HepG2 (cell line): ENCODE measurements around the gene TXN2. TPM values are rescaled to one million over a fixed set of nuclear protein-coding genes. Genes with fewer than 3 reads are reported as not detected.
A peak's percentile ranks its signal among the peaks of the same experiment; 100 is the strongest.

Source experiments
- EHMT2 ChIP-seq: fragments of 200-600 bp; sonication (generic); IDR thresholded peaks from 2 replicates; pipeline ENCODE4 v1.7.0; 2017; ENCODE audit warnings: antibody characterized with exemption, low read depth, low read length, borderline replicate concordance
- ELF1 ChIP-seq: sonication (generic); formaldehyde crosslinking; IDR thresholded peaks from 2 replicates; pipeline ENCODE4 v1.4.0; 2020; ENCODE audit warnings: missing genetic modification reagents
- ELF3 ChIP-seq: IDR thresholded peaks from 2 replicates; pipeline ENCODE4 v1.6.1; 2016; ENCODE audit warnings: missing genetic modification reagents, missing compliant biosample characterization
- HNF4A ChIP-seq: sonication (generic); formaldehyde crosslinking; IDR thresholded peaks from 2 replicates; pipeline ENCODE4 v1.4.0; 2020; ENCODE audit warnings: missing genetic modification reagents
- MBNL3 ChIP-seq: fragments of 250-450 bp; sonication (Bioruptor Pico); conservative IDR thresholded peaks from 2 replicates; pipeline ENCODE4 v1.8.0; 2022; ENCODE audit warnings: mild to moderate bottlenecking, inconsistent platforms
- MED1 ChIP-seq: sonication (generic); formaldehyde crosslinking; IDR thresholded peaks from 2 replicates; pipeline ENCODE4 v1.4.0; 2020; ENCODE audit warnings: missing genetic modification reagents
- NKX3-1 ChIP-seq: sonication (generic); formaldehyde crosslinking; IDR thresholded peaks from 2 replicates; pipeline ENCODE4 v1.5.0; 2020; ENCODE audit warnings: missing genetic modification reagents
- TBL1XR1 ChIP-seq: fragments of 150-350 bp; IDR thresholded peaks from 2 replicates; pipeline ENCODE4 v1.6.1; 2014; ENCODE audit warnings: borderline replicate concordance, low read length; ENCODE audit not compliant: partially characterized antibody
- THAP8 ChIP-seq: sonication (generic); formaldehyde crosslinking; IDR thresholded peaks from 2 replicates; pipeline ENCODE4 v1.5.1; 2020; ENCODE audit warnings: missing genetic modification reagents, mild to moderate bottlenecking, borderline replicate concordance
- USF2 ChIP-seq, 2 experiments: sonication (generic) in 1 of 2; formaldehyde crosslinking in 1 of 2; IDR thresholded peaks; 2 replicates each; pipeline versions ENCODE4 v1.5.1 to v1.6.1; 2011 to 2020; ENCODE audit warnings: borderline replicate concordance in 1 of 2, low read depth in 1 of 2, low read length in 1 of 2, mild to moderate bottlenecking in 1 of 2, missing genetic modification reagents in 1 of 2, moderate library complexity in 1 of 2
- ZFX ChIP-seq: sonication (generic); formaldehyde crosslinking; IDR thresholded peaks from 2 replicates; pipeline ENCODE4 v1.4.0; 2020; ENCODE audit warnings: mild to moderate bottlenecking, low read depth, missing genetic modification reagents, moderate library complexity
- ZFYVE20 ChIP-seq: sonication (generic); formaldehyde crosslinking; IDR thresholded peaks from 2 replicates; pipeline ENCODE4 v1.8.0; 2023; ENCODE audit warnings: low read depth, mild to moderate bottlenecking, moderate library complexity, missing genetic modification reagents, borderline replicate concordance
- ZNF180 ChIP-seq: sonication (generic); formaldehyde crosslinking; IDR thresholded peaks from 2 replicates; pipeline ENCODE4 v1.4.0; 2020; ENCODE audit warnings: low read depth, missing genetic modification reagents, borderline replicate concordance
- ZNF20 ChIP-seq: sonication (generic); formaldehyde crosslinking; IDR thresholded peaks from 2 replicates; pipeline ENCODE4 v1.4.0; 2020; ENCODE audit warnings: mild to moderate bottlenecking, moderate library complexity, missing genetic modification reagents
- ZNF264 ChIP-seq: sonication (generic); formaldehyde crosslinking; IDR thresholded peaks from 2 replicates; pipeline ENCODE4 v1.4.0; 2020; ENCODE audit warnings: missing genetic modification reagents
- ZNF318 ChIP-seq: sonication (generic); formaldehyde crosslinking; IDR thresholded peaks from 2 replicates; pipeline ENCODE4 v1.4.0; 2020; ENCODE audit warnings: mild to moderate bottlenecking, missing genetic modification reagents
- ZNF496 ChIP-seq: sonication (generic); formaldehyde crosslinking; IDR thresholded peaks from 2 replicates; pipeline ENCODE4 v1.8.1; 2023; ENCODE audit warnings: mild to moderate bottlenecking, moderate library complexity, missing genetic modification reagents; ENCODE audit not compliant: insufficient replicate concordance
- polyA plus RNA-seq, 8 experiments: library from polyadenylated mRNA; depleted of rRNA in 3 of 8; stranded (reverse) in 7 of 8; unstranded in 1 of 8; fragments of >200 nt; fragmentation: Illumina TruSeq in 4 of 8; extraction: Trizol in 4 of 8; gene quantifications; 2 replicates each; pipeline versions ENCODE4 v1.2.1 to v1.2.3, GENCODE V29; 2011 to 2016; ENCODE audit warnings: low read depth in 4 of 8, missing spikeins in 1 of 8, mixed read lengths in 1 of 8; ENCODE audit not compliant: insufficient read depth in 1 of 8
- total RNA-seq, 5 experiments: library from RNA; depleted of rRNA; stranded (reverse); fragments of >200 nt; fragmentation: Illumina TruSeq; extraction: Trizol; gene quantifications; 2 replicates each; pipeline ENCODE4 v1.2.3, GENCODE V29; 2016; ENCODE audit warnings: low read depth in 1 of 5

TXN2 gene
- total and polyA plus RNA-seq, 2 of the 13 experiments (the other 11 are each of a cell fraction or from before 2014, with no cell fraction given) = 41.4 to 109 TPM

GRCh38 chr22:36433318-36434231 is 47.9 kb downstream of the TXN2 start (continued):
- TF ChIP-seq MED1 (CRISPR knock-in tag) = peak; percentile 83
- TF ChIP-seq TBL1XR1 = no peak
- TF ChIP-seq ZFX = peak; percentile 80
- TF ChIP-seq ELF3 (CRISPR knock-in tag) = peak; percentile 70
- no peak for TF ChIP-seq ZNF264 (CRISPR knock-in tag)
- no peak for TF ChIP-seq ZNF180
- TF ChIP-seq ZNF318 (CRISPR knock-in tag) = peak; percentile 19; the same call in 1 of the 2 replicates
- no peak for TF ChIP-seq NKX3-1 (CRISPR knock-in tag)
- no peak for TF ChIP-seq ZNF496 (CRISPR knock-in tag)
- TF ChIP-seq USF2 (IDR thresholded peaks at IDR 0.05; ENCODE audit: low read depth, low read length) = no peak
- no peak for TF ChIP-seq USF2 (CRISPR knock-in tag; IDR thresholded peaks at IDR 0.05; ENCODE audit: borderline replicate concordance)
- no peak for TF ChIP-seq EHMT2
- peak; percentile 39; the same call in 1 of the 2 replicates for TF ChIP-seq ELF1 (CRISPR knock-in tag)
- TF ChIP-seq HNF4A (CRISPR knock-in tag) = peak; percentile 82
- no peak for TF ChIP-seq ZNF20 (CRISPR knock-in tag)
- no peak for TF ChIP-seq THAP8 (CRISPR knock-in tag)
- no peak for TF ChIP-seq ZFYVE20
- TF ChIP-seq MBNL3 (CRISPR knock-in tag) = no peak
